ENCODE measurements around the gene TSR3.

Gene TSR3

GRCh38 chr16:1335996-1336395 lies 15.7 kb downstream of the TSR3 start:
- no peak for DNase-seq (ENCODE audit: extremely low read depth, low read depth)
- TF ChIP-seq CTCF (IDR thresholded peaks at IDR 0.05; ENCODE audit: low read depth, low read length): no peak

- no peak for TF ChIP-seq CTCF (IDR thresholded peaks at IDR 0.05; ENCODE audit: low read depth, low read length)
- DNase-seq (ENCODE audit: extremely low read depth, low read depth): no peak
These were observed 16.3 kb downstream of the TSR3 start for GRCh38 chr16:1335211-1335971.

GRCh38 chr16:1334739-1335138 lies 16.9 kb downstream of the TSR3 start:
- DNase-seq (ENCODE audit: extremely low read depth, low read depth): no peak
- TF ChIP-seq CTCF (IDR thresholded peaks at IDR 0.05; ENCODE audit: low read depth, low read length): no peak

GRCh38 chr16:1333854-1334700 lies 17.6 kb downstream of the TSR3 start:
- no peak for TF ChIP-seq CTCF (IDR thresholded peaks at IDR 0.05; ENCODE audit: low read depth, low read length)
- DNase-seq (ENCODE audit: extremely low read depth, low read depth): no peak

- DNase-seq (ENCODE audit: extremely low read depth, low read depth): no peak
These were observed 18.4 kb downstream of the TSR3 start, which contains the start of gene BAIAP3 for GRCh38 chr16:1333149-1333812. Gene BAIAP3 (plus strand): TSS chr16:1333645. CDS start chr16:1338550, 4,905 bp downstream.

GRCh38 chr16:1332618-1333148 lies 19.0 kb downstream of the TSR3 start:
- TF ChIP-seq CTCF (IDR thresholded peaks at IDR 0.05; ENCODE audit: low read depth, low read length): no peak
- no peak for DNase-seq (ENCODE audit: extremely low read depth, low read depth)

More at GRCh38 chr16:1333149-1333812, 18.4 kb downstream of the TSR3 start, which contains the start of gene BAIAP3:
- TF ChIP-seq CTCF (IDR thresholded peaks at IDR 0.05; ENCODE audit: low read depth, low read length): no peak

All from AG09319 (cell line).